ENCODE data around the gene ATP9A. TPM values are rescaled to one million over a fixed set of nuclear protein-coding genes. Genes with fewer than 3 reads are reported as not detected.

Gene ATP9A
- total RNA-seq, 2 experiments from 2014 or later, result 0.11 to 0.19 TPM

GRCh38 chr20:51628533-51629398 is 139.4 kb downstream of the ATP9A start:
- peaks cover 0 to 6% of the 10 kb centered on the region in 2 experiments for H3K27me3 ChIP-seq (ENCODE audit: control insufficient read depth in 1 of 2, insufficient read depth in 2 of 2, low read length in 2 of 2)
- no peak overlapping the region for H3K27ac ChIP-seq (ENCODE audit: low read depth in 1 of 2, low read length in 2 of 2)
- Mint-ChIP-seq H3K27ac (no peak overlapping the region), H3K27me3 (peaks cover 33% of the 10 kb centered on the region), H3K36me3 (ENCODE audit: low read depth) (no peaks in the 10 kb centered on the region), H3K4me3 (no peak overlapping the region), H3K9me3 (no peaks in the 10 kb centered on the region), H3K4me1 (ENCODE audit: low read depth) (peaks cover 11% of the 10 kb centered on the region)
- no peak for DNase-seq
- intact Hi-C loops (cut with DNase I, micrococcal nuclease), result no loop called here
- TF ChIP-seq, protein P1, sequence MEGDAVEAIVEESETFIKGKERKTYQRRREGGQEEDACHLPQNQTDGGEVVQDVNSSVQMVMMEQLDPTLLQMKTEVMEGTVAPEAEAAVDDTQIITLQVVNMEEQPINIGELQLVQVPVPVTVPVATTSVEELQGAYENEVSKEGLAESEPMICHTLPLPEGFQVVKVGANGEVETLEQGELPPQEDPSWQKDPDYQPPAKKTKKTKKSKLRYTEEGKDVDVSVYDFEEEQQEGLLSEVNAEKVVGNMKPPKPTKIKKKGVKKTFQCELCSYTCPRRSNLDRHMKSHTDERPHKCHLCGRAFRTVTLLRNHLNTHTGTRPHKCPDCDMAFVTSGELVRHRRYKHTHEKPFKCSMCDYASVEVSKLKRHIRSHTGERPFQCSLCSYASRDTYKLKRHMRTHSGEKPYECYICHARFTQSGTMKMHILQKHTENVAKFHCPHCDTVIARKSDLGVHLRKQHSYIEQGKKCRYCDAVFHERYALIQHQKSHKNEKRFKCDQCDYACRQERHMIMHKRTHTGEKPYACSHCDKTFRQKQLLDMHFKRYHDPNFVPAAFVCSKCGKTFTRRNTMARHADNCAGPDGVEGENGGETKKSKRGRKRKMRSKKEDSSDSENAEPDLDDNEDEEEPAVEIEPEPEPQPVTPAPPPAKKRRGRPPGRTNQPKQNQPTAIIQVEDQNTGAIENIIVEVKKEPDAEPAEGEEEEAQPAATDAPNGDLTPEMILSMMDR (IDR thresholded peaks at IDR 0.05), result no peak
- H3K4me3 ChIP-seq (ENCODE audit: low read length), result no peak overlapping the region
- ChIA-PET POLR2A (no interaction called here), CTCF (no interaction called here)
- no peaks in the 10 kb centered on the region for H3K36me3 ChIP-seq (ENCODE audit: insufficient read depth, low read length)
- H3K9me3 ChIP-seq (ENCODE audit: control insufficient read depth in 1 of 2, insufficient read depth in 1 of 2, low read length in 2 of 2), result no peaks in the 10 kb centered on the region
- no peak for ATAC-seq (ENCODE audit: poor library complexity)
- peaks cover 11% of the 10 kb centered on the region for H3K4me1 ChIP-seq (ENCODE audit: insufficient read depth, low read length)

DNA sequence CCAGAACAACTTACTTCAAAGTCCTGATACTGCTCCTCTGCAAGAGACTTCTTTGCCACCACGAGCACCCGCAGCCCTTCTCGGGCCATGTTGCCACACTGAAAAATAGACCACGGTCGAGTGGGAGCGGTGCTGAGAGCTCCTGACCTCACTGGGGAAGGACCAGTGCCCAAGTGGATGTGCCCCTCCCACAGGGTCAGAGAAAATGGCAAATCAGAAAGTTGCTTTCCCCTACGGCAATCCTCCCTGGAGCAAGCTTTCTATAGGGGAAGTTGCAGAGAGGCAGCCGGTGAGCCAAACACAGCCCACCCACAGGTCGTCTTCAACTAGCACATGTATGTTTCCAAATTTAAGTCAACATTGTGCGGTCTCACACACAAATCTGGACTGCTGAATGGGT is 140.6 kb downstream of the ATP9A start:
- peaks cover 11% of the 10 kb centered on the region for H3K4me1 ChIP-seq (ENCODE audit: insufficient read depth, low read length)
- H3K9me3 ChIP-seq (ENCODE audit: control insufficient read depth in 1 of 2, insufficient read depth in 1 of 2, low read length in 2 of 2), result no peaks in the 10 kb centered on the region
- ChIA-PET CTCF (no interaction called here), POLR2A (no interaction called here)
- intact Hi-C loops (cut with DNase I, micrococcal nuclease), result no loop called here
- H3K36me3 Mint-ChIP-seq (ENCODE audit: low read depth), result no peaks in the 10 kb centered on the region
- TF ChIP-seq, protein P1 (IDR thresholded peaks at IDR 0.05), result no peak
- H3K4me3 ChIP-seq (ENCODE audit: low read length), result no peak overlapping the region
- H3K36me3 ChIP-seq (ENCODE audit: insufficient read depth, low read length), result no peaks in the 10 kb centered on the region
- H3K9me3 Mint-ChIP-seq, result no peaks in the 10 kb centered on the region
- H3K27me3 Mint-ChIP-seq, result peaks cover 27% of the 10 kb centered on the region
- H3K27ac Mint-ChIP-seq, result no peak overlapping the region
- DNase-seq (no peak), ATAC-seq (ENCODE audit: poor library complexity) (no peak)
- no peak overlapping the region for H3K4me3 Mint-ChIP-seq
- H3K27ac ChIP-seq (ENCODE audit: low read depth in 1 of 2, low read length in 2 of 2), result no peak overlapping the region
- peaks cover 11% of the 10 kb centered on the region for H3K4me1 Mint-ChIP-seq (ENCODE audit: low read depth)
- H3K27me3 ChIP-seq (ENCODE audit: control insufficient read depth in 1 of 2, insufficient read depth in 2 of 2, low read length in 2 of 2), result peaks cover 0 to 6% of the 10 kb centered on the region in 2 experiments

DNA sequence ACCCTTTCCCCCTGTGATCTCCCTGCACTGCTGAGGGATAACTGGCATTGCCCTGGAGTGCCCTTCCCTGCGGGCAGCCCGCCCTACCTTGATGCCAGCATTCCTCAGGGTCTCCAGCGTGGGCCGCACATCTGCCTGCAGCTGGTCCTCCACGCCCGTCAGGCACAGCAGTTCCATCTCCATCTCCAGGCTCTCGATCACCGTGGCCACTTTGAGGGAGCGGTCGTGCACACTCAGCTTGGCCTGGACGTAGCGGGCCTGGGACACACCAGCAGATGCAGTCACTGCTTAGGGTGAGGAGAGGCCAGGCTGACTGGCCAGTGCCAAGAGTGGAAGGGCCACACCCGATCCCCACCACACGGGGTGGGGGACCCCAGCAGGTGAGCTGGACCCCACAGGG is 143.1 kb downstream of the ATP9A start:
- H3K27ac Mint-ChIP-seq, result no peak overlapping the region
- CTCF ChIA-PET, result no interaction called here
- TF ChIP-seq, protein P1 (IDR thresholded peaks at IDR 0.05), result no peak
- Histone ChIP-seq H3K4me3 (ENCODE audit: low read length) (no peak overlapping the region), H3K4me1 (ENCODE audit: insufficient read depth, low read length) (no peaks in the 10 kb centered on the region), H3K36me3 (ENCODE audit: insufficient read depth, low read length) (no peaks in the 10 kb centered on the region), H3K27me3 (ENCODE audit: control insufficient read depth in 1 of 2, insufficient read depth in 2 of 2, low read length in 2 of 2) (no peaks in the 10 kb centered on the region), H3K27ac (ENCODE audit: low read depth in 1 of 2, low read length in 2 of 2) (no peak overlapping the region), H3K9me3 (ENCODE audit: control insufficient read depth in 1 of 2, insufficient read depth in 1 of 2, low read length in 2 of 2) (no peaks in the 10 kb centered on the region)
- POLR2A ChIA-PET, result no interaction called here
- intact Hi-C loops (cut with DNase I, micrococcal nuclease), result loop anchor here in 1 of 2 experiments (2.0 kb wide), 1 partner anchor 636 kb away; no protein-coding TSS in a partner anchor
- H3K9me3 Mint-ChIP-seq, result no peaks in the 10 kb centered on the region
- H3K4me3 Mint-ChIP-seq, result no peak overlapping the region
- DNase-seq (no peak), ATAC-seq (ENCODE audit: poor library complexity) (no peak)
- H3K27me3 Mint-ChIP-seq, result peaks cover 13% of the 10 kb centered on the region
- H3K4me1 Mint-ChIP-seq (ENCODE audit: low read depth), result no peaks in the 10 kb centered on the region
- no peaks in the 10 kb centered on the region for H3K36me3 Mint-ChIP-seq (ENCODE audit: low read depth)

Data from CD4-positive, alpha-beta T cell (primary cell).